Stimulated activated CD4-positive, alpha-beta T cell treated with anti-CD3 and anti-CD28 coated beads, TNF-alpha, amount 100 ng/mL, for 4 hours (primary cell): ENCODE data around the gene SEC61A1.
A peak's percentile ranks its signal among the peaks of the same experiment; 100 is the strongest.

Experiments
- DNase-seq, 3 experiments: peaks; one replicate each; pipeline ENCODE4 v3.0.0-alpha.2; 2020; ENCODE audit warnings: low read depth in 3 of 3

SEC61A1 gene

DNA sequence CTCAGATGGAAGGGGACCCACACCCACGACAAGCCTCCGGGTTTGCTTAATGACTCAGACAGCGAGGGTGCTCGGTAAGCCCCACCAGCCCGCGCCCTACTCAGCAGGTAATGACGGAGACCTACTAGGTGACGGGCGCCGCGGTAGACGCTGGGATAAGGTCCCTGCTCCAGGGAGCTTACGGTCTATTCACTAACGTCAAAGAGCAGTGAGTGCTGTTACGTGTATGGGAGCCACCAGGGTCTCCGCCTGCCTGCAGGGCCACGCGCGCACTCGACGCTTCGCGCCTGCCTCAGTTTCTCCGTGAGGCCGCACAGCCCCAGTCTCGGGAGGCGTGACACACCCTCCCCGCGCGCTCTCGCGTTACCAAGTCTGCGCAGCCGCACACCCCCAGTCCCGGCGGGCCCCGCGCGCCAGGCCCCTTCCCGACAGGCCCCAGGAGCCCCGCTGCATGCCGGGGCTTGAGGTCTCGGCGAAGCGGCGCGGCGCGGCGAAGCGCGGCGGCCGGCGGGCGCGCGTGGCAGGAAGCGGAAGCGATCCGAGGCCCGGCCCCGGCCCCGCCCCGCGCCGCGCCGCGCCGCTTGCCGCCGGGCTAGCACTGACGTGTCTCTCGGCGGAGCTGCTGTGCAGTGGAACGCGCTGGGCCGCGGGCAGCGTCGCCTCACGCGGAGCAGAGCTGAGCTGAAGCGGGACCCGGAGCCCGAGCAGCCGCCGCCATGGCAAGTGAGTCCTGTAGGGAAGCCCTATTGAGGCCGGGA, at the start of gene SEC61A1:
TSS of gene SEC61A1 (plus strand) at position 601 of the 758 bp plus-strand sequence. CDS start at position 717, 116 bp downstream.
- DNase-seq = peak; percentile 90 to 93 (median 92)

DNA sequence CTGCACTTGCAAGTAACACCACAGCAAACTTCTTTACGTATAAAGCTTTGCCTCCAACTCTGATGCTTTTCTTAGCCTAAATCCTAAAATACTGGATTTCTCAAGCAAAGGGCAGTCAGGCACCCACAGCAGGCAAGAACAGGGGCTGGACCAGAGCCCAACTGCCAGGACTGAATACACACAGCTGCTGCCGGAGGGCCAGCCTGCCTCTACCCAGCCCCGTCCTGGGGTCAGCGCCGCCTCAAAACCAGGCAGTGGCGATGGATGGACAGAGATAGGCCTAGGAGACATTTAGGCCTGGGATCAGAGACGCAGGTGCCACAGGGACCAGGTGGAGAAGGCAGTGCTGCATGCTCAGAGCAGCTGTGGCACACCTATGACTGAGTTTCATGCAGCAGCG, 47.6 kb upstream of the SEC61A1 start:
- DNase-seq = no peak

DNA sequence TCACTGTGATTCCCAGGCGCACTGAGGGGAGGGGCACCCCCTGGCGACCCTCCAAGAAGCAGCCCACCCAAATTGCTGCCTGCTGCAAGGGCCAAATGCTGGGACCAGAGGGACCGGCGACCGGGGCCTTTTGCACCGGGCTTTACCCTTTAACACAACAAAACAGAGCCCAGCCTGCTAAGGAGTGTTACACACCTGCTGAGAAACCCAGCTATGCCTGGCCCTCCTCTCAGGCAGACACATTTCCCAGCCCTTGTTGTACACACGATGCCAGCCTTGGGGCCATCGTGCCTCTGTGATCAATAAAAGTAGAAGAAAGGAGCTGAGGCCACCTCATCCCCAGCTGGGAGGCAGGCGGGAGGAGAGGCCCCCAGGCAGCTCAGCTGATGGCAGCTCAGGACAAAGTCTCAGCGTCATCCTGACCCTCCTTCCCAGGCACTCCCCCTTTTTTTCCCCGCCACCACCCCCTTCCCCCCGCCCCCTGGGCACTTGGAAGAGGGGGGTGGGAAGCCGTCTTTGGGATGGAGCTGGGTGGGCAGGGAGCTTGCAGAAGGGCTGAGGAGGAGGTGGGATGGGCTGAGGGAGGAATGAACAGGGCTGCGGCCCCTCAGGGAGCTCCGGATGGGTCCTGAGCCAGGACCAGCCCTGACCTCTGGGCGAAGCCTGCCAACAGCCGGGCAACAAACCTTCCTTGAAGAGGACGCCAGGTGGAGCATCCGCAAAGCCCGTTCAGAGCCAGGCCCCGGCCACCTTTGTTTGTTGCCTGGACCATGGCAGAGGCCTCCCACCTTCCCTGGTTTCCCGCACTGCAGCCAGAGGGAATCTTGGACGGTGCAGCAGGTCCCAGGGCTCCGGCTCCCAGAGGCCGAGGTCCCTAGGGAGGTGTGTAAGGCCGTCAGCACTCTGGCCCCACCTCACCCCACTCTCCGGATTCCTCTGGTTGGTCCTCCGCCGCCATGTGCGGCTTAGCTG, 45.9 kb upstream of the SEC61A1 start:
- no peak for DNase-seq

DNA sequence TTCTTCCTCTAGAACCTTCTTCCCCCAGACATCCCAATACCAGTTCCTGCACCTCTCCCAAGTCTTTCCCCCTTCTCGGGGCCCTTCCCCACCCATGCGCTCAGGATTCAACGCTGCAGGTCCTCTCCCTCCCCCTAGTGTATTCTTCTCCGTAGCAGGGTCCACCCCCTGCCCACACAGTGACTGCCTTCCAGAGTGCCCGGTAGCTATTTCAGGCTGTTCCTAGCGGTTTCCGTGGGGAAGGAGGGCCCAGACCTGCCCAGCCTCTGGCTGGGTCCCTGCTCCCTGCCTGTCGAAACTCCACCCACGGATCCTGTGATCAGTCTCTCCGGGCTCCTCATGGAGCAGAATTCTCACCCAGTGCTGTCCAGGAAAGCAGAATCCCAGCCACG, 45.2 kb upstream of the SEC61A1 start:
- DNase-seq = no peak

DNA sequence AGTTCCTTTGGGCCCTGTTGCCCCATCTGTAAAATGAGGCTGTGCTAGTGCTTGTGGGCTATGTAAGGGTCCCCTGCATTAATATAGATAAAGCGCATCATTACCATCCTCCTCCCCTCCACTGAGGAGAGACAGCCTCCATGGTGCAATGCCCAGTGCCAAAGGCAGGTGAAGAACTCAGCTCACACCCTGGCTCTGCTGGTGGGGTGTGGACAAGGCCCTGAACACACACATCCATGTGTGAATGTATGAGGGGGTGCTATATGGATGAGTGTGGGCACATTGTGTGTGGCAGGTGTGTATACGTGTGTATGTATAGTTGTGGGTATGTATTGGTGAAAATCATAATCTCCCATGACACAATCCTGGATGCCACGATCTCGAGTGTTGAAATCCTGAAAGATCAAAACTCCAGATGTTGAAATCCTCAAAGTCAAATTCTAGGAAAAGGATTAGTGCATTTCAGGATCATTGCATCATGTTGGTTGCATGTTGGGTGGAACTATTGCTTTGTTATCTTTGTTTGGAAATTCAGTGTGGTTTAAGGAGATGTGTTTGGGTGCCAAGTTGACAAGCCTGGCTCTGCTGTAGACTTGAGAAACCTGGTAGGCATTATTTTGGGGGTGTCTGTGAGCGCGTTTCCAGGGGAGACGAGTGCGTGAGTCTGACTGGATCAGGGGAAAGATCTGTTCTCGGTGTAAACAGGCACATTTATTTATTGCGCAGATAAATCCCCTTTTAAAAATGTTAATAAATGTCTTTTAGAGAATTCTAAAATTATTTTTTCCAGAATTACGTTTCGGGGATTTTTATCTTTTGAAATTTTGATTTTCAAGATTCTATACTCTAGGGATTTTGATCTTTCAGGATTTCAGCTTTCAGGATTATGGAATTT, 42.0 kb upstream of the SEC61A1 start:
- no peak for DNase-seq

DNA sequence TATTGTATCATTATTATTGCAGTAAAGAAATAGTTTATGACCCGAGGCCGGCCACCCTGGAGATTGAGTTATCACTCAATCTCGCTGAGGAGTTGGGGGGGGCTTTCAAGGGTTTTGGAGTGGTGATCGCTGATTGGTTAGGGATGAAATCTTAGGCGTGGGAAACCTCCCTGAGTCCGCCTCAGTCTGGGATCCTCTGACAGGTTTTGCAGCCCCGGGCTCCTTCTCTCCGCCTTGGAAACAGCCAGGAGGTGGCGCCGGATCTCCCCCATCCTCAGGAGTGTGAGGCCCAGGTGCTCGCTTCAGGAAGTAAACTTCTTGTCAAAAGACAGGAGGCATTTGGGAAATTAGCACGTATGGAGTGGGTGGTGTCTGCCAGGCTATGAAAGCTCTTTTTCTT, 41.1 kb upstream of the SEC61A1 start:
- no peak for DNase-seq

DNA sequence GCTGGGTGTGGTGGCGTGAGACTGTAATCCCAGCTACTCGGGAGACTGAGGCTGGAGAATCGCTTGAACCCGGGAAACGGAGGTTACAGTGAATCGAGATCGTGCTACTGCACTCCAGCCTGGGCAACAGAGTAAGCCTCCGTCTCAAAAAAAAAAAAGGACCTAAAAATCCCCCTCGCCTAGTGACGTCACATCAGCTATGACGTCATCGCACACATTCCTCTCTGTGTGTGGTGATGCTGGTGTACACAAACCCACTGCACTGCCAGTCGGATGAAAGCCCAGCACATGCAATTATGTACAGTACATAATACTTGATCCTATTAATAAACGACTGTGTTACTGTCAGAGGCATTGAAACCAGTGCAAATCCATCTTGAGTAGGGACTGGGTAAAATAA, 40.2 kb upstream of the SEC61A1 start:
- no peak for DNase-seq

DNA sequence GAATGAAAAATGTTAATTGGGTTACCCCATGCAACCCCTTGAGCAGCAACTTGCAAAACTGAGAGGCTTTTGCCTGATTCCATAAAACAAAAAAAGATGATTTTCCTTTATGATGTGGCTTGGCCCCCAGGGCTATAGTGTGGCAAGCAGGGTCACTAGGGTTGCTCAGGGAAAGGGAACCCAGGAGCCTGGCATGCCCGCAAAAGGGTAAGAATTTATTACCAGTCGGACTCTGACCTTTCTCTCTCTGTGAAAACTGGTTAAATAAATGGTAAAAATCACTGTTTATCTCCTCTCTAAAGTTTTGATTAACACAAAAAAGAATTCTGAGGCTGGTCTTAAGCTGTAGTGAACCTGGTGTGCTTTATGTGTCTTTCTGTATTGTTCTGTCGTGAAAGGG, 37.7 kb upstream of the SEC61A1 start:
- no peak for DNase-seq

DNA sequence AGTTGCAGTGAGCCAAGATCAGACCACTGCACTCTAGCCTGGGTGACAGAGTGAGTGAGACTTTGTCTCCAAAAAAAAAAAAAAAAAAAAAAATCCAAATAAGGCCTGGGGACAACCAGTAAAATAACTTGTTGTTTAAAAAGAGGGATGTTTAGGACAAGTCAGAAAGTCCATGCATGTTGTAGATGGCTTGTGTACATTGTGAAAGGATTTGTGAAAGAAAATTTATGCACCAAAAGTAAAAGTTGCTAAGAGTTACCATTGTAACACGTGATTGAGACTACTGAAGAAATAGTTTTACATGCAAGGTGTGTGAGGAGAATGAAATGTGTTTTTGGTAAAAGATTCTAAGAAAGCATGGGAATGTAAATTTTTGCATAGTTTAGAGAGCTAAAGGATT, 35.7 kb upstream of the SEC61A1 start:
- DNase-seq = no peak

DNA sequence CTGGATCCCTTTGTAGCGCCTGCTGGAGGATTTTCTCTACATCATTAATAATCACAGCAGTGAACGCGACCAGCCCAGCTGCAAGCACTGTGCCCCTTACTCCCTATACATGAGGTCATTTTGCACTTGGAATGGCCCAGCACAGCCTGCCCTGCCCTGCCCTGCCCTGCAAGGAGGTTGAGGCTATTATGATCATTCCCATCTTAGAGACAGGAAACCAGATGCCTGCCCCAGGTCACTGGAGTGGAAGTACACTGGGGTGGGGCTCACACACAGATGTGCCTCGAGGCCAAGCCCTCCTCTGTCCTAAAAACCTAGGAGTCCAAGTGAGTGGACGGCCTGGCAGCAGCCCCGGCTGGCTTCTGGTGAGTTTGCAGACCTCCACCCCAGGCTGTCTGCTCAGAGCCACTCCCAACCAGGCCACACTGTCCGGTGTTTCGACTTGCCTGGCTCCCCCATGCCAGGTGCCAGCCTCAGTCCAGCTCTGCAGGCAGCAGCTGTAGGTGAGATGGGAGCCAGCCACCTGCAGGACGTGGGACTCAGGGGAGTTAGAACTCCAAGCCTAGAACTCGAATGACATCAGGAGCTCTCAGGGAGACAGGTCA, 30.4 kb upstream of the SEC61A1 start:
- no peak for DNase-seq

DNA sequence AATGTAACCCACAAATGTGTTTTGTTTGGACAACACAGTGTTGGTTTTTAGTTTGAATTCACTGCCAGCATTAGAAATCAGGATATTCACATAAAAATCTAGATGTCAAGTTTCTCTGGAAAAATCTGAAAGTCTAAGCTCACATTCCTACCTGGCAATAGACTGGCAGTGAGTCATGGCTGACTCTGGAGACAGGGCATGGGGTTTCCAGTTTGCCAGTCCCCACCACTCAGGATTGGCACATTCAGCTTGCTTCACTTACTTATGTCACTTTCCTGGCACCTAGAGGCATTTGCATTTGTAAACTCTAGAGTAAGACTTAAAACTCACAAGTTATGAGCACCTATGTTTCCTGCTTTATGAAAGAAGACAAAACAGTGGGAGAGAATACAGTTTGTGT, 19.1 kb upstream of the SEC61A1 start:
- no peak for DNase-seq

DNA sequence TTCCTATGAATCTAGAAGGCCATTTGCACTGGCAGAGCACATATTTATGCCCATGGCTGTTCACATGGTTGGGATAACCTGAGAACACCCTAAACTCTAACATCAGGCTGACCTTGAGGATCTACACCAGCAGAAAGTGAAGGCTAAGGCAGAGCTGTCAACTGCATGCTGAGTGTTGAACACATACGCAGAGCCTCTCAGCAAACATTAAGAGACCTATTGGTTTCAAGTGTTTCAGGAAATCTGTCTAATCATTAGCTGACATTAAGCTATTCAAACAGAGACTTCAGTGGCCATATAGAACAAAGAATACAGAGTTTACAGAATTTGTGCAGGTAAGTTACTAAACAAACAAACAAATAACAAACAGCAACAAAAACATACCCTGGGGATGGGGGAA, 16.1 kb upstream of the SEC61A1 start:
- DNase-seq = no peak

DNA sequence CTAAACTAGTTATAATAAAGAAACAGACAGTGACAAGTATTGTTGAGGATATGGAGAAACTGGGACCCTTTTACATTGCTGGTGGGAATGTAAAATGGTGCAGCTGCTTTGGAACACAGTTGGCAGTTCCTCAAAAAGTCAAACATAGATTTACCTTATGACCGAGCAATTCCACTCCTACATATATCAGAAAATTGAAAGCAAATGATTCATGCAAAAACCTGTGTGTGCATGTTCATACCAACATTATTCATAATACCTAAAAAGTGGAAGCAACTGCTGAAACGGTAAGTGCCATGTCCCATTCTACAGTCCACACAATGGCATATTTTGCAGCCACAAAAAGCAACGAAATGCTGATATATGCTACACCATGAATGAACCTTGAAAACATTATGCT, 12.2 kb upstream of the SEC61A1 start:
- DNase-seq = no peak

DNA sequence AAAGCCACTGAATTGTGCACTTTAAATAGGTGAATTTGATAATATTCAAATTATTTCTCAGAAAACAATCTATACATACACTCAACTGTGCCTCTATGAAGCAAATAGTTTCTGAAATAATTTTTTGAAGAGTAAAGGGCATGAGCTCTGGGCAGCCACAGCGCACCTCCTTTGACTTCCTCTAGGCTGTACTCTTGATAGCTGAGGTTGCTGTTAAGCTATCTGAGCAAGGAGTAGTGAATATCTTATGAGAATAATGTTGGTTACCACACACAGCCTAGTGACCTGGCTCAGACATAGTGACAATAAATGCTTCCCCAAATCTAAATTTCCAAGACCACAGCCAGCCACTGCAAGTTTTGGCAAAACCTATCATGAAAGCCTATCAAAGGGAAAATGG, 11.6 kb upstream of the SEC61A1 start:
- DNase-seq = no peak

DNA sequence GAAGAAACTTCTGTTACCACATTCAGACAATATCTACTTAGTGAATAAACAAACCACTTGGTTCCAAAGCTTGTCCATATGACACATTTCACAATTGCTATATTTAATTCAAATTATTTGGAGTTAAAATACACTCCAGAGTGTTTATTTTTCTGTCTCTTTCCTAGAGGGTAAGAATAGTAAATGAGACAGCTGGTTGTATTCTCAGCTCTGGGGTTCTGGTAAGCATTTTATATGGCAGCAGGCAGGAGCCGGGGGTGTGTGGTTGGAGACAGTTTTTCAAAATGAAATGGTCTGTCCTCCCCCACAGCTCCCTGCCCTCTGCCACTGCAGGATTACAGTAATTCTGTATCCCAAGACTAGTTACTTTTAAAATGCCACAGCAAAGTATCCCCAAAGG, 10.9 kb upstream of the SEC61A1 start:
- no peak for DNase-seq

DNA sequence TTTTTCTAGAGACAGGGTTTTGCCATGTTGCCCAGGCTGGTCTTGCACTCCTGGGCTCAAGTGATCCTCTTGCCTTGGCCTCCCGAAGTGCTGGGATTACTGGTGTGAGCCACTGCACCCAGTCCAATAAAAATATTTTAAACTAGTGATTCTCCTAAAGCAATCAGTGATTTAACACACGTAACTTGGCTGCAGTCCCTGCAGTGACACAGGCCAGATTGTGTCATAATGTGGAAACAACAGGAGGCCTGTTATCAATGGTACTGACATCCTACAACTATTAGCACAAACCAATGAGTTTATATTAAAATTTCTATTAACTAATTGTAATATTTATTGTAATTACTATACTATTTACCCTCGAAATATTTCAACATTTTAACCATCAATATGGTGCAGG, 1.6 kb upstream of the SEC61A1 start:
- no peak for DNase-seq

DNA sequence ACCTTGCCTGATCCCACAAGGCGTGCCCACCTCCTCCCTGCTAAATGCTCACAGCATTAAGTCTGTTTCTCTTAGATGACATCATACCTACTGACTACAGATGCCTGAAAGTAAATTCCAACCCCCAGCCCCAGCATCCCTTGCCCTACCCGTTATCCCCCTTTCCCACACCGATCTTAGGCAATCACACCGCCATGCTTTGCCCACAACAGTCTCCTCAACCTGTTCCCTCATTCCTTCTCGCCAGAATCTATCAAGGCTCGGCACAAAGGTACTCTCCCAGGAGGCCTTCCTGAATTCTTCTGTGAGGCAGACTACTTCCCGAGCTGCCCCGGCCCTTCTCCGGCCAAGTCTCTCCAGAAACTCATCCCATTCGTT, 789 bp upstream of the SEC61A1 start:
- no peak for DNase-seq

DNA sequence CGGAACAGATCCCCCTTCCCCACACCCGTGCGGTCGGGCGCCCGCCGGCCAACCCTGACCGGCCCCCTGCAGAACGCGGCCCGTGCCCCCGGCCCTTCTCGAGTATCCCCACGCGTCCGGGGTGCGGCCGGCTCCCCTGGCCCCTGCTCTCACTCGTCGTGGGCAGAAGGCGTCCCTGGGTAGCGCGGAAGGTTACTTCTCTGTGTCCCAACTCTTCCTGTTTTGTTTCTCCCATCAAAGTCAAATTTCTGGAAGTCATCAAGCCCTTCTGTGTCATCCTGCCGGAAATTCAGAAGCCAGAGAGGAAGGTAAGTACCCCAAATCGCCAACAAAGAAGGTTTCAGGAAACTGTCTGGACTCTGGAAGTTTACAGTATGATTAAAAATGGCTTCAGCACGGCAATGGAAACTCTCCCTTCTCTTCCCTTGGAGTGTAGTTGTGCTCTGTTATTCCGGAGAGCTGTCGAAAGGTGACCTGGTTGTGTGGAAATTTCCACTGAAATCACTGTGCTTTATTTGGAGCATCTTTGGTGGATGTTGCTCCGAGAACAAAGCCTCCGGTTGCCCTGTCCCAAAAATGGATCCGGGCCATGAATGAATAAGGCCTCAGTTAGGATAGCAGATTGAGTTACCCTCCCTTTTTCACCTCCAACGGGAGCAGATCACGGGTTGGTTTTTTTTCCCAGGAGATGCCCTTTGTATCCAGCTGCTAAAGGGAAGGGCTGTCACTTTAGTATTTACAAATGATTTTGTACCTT, 536 bp downstream of the SEC61A1 start:
- no peak for DNase-seq

DNA sequence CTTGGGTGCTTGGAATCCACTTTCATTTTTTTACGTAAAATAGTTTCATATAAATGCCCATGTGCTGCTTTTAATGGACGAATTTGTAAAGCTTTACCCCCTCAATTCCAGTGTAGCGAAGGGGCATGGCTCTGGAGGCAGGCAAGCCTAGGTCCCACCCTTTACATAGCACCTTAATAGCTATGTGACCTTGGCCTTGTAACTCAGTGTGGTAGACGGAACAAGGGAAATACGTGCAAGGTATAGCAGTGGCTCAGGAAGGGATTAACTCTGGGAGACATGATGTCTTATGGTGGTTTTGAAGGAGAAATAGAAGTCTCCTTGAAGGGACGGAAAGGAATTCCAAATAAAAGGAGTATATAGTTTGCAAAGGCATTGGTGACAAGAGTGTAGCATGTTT, 1.4 kb downstream of the SEC61A1 start:
- no peak for DNase-seq

DNA sequence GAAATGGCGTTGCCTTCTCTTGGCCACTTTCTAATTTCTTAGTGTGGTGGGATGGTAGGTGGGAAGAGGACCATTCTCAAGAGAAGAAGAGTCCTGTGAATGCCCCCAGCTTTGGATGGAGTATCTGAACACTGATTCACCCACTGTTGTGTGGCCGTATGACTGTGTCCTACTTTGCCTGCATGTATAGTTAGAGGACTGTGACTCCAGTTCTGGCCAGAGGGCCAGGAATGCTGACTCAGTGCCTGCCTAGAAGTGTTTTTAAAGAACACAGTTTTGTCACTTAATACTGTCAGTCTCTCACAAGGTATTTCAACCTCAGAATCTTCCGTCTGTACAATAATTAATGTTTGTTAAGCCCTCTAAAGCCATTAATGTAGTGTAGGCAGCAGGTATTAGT, 2.1 kb downstream of the SEC61A1 start:
- no peak for DNase-seq

DNA sequence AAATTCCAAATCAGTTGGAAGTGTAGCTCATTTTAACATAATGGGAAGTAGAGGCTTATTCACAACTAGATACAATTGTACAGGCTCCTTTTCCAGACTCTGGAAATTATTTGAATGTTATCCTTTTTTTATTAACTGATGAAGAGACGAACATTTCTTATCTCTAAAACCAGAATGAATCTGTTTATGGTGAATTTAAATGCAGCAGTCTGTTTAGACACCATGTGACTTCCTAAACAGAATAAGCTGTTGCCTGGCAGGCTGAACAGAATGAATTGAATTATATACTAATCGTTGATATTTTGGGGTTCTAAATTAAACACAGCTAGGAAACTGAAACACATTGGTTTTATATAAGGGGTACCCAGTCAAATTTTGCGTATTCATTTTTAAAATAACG, 4.0 kb downstream of the SEC61A1 start:
- no peak for DNase-seq
